ENCODE measurements around the gene ICAM3. TPM values are rescaled to one million over a fixed set of nuclear protein-coding genes. Genes with fewer than 3 reads are reported as not detected.

Gene ICAM3
- total RNA-seq, 1 donor from 2014 or later, result 12.4 TPM

- H3K27ac ChIP-seq (ENCODE audit: low read depth, low read length), result no peak overlapping the region
- H3K4me1 ChIP-seq (ENCODE audit: insufficient read depth, low read length), result peaks cover 9% of the 10 kb centered on the region
- H4K20me1 ChIP-seq (ENCODE audit: insufficient read depth, low read length), result peaks cover 24% of the 10 kb centered on the region
- FAIRE-seq (no peak), DNase-seq (ENCODE audit: low read depth) (no peak)
- Mint-ChIP-seq H3K4me1 (ENCODE audit: low read depth, unreplicated experiment) (no peaks in the 10 kb centered on the region), H3K4me3 (ENCODE audit: unreplicated experiment) (no peak overlapping the region), H3K36me3 (ENCODE audit: low read depth, unreplicated experiment) (peaks cover 26% of the 10 kb centered on the region), H3K27ac (ENCODE audit: unreplicated experiment) (no peak overlapping the region), H3K9me3 (ENCODE audit: unreplicated experiment) (no peaks in the 10 kb centered on the region), H3K27me3 (ENCODE audit: low read depth, unreplicated experiment) (no peaks in the 10 kb centered on the region)
- H3K4me2 ChIP-seq (ENCODE audit: low read length), result no peak overlapping the region
- no peak overlapping the region for H2AFZ ChIP-seq (ENCODE audit: low read depth, low read length)
- TF ChIP-seq EZH2 (IDR thresholded peaks at IDR 0.05; ENCODE audit: insufficient read depth, low read length), result no peak
- no peak for TF ChIP-seq CTCF (IDR thresholded peaks at IDR 0.05; ENCODE audit: insufficient read depth, low read depth, low read length)
- H3K79me2 ChIP-seq (ENCODE audit: insufficient read depth, low read length), result peaks cover 9% of the 10 kb centered on the region
- H3K36me3 ChIP-seq (ENCODE audit: insufficient read depth, low read length), result peaks cover 11% of the 10 kb centered on the region
- no peaks in the 10 kb centered on the region for H3K9me3 ChIP-seq (ENCODE audit: insufficient read depth, low read depth, low read length)
- H3K27me3 ChIP-seq (ENCODE audit: insufficient read depth, low read length), result no peaks in the 10 kb centered on the region
- H3K4me3 ChIP-seq (ENCODE audit: insufficient read depth, low read depth, low read length), result no peak overlapping the region
- H3K9ac ChIP-seq (ENCODE audit: low read length), result no peak overlapping the region
Measured at GRCh38 chr19:10362259-10362658, 22.8 kb upstream of the ICAM3 start.

- no peak overlapping the region for H3K4me3 Mint-ChIP-seq (ENCODE audit: unreplicated experiment)
- H3K36me3 ChIP-seq (ENCODE audit: insufficient read depth, low read length), result peaks cover 9% of the 10 kb centered on the region
- H3K27me3 Mint-ChIP-seq (ENCODE audit: low read depth, unreplicated experiment), result no peaks in the 10 kb centered on the region
- H3K4me2 ChIP-seq (ENCODE audit: low read length), result no peak overlapping the region
- H3K9ac ChIP-seq (ENCODE audit: low read length), result no peak overlapping the region
- H3K27me3 ChIP-seq (ENCODE audit: insufficient read depth, low read length), result no peaks in the 10 kb centered on the region
- no peaks in the 10 kb centered on the region for H3K9me3 ChIP-seq (ENCODE audit: insufficient read depth, low read depth, low read length)
- H3K4me1 Mint-ChIP-seq (ENCODE audit: low read depth, unreplicated experiment), result no peaks in the 10 kb centered on the region
- H3K27ac Mint-ChIP-seq (ENCODE audit: unreplicated experiment), result no peak overlapping the region
- H4K20me1 ChIP-seq (ENCODE audit: insufficient read depth, low read length), result peaks cover 24% of the 10 kb centered on the region
- FAIRE-seq (no peak), DNase-seq (ENCODE audit: low read depth) (no peak)
- no peaks in the 10 kb centered on the region for H3K9me3 Mint-ChIP-seq (ENCODE audit: unreplicated experiment)
- no peak overlapping the region for H3K27ac ChIP-seq (ENCODE audit: low read depth, low read length)
- TF ChIP-seq CTCF (IDR thresholded peaks at IDR 0.05; ENCODE audit: insufficient read depth, low read depth, low read length) (no peak), EZH2 (IDR thresholded peaks at IDR 0.05; ENCODE audit: insufficient read depth, low read length) (no peak)
- H2AFZ ChIP-seq (ENCODE audit: low read depth, low read length), result no peak overlapping the region
- H3K36me3 Mint-ChIP-seq (ENCODE audit: low read depth, unreplicated experiment), result peaks cover 22% of the 10 kb centered on the region
- H3K79me2 ChIP-seq (ENCODE audit: insufficient read depth, low read length), result peaks cover 9% of the 10 kb centered on the region
- no peak overlapping the region for H3K4me3 ChIP-seq (ENCODE audit: insufficient read depth, low read depth, low read length)
- peaks cover 9% of the 10 kb centered on the region for H3K4me1 ChIP-seq (ENCODE audit: insufficient read depth, low read length)
Measured at GRCh38 chr19:10361569-10362011, 22.2 kb upstream of the ICAM3 start.

GRCh38 chr19:10356431-10356830 is 17.0 kb upstream of the ICAM3 start:
- H3K4me3 Mint-ChIP-seq (ENCODE audit: unreplicated experiment), result no peak overlapping the region
- Histone ChIP-seq H3K36me3 (ENCODE audit: insufficient read depth, low read length) (peaks cover 12% of the 10 kb centered on the region), H3K79me2 (ENCODE audit: insufficient read depth, low read length) (no peaks in the 10 kb centered on the region), H3K27me3 (ENCODE audit: insufficient read depth, low read length) (no peaks in the 10 kb centered on the region), H3K4me2 (ENCODE audit: low read length) (no peak overlapping the region), H3K4me1 (ENCODE audit: insufficient read depth, low read length) (no peaks in the 10 kb centered on the region), H3K27ac (ENCODE audit: low read depth, low read length) (no peak overlapping the region), H3K9ac (ENCODE audit: low read length) (no peak overlapping the region), H3K9me3 (ENCODE audit: insufficient read depth, low read depth, low read length) (no peaks in the 10 kb centered on the region), H4K20me1 (ENCODE audit: insufficient read depth, low read length) (peaks cover 10% of the 10 kb centered on the region), H3K4me3 (ENCODE audit: insufficient read depth, low read depth, low read length) (no peak overlapping the region), H2AFZ (ENCODE audit: low read depth, low read length) (no peak overlapping the region)
- no peak for FAIRE-seq
- DNase-seq (ENCODE audit: low read depth), result no peak
- no peak overlapping the region for H3K27ac Mint-ChIP-seq (ENCODE audit: unreplicated experiment)
- H3K9me3 Mint-ChIP-seq (ENCODE audit: unreplicated experiment), result no peaks in the 10 kb centered on the region
- H3K36me3 Mint-ChIP-seq (ENCODE audit: low read depth, unreplicated experiment), result peaks cover 32% of the 10 kb centered on the region
- TF ChIP-seq EZH2 (IDR thresholded peaks at IDR 0.05; ENCODE audit: insufficient read depth, low read length) (no peak), CTCF (IDR thresholded peaks at IDR 0.05; ENCODE audit: insufficient read depth, low read depth, low read length) (no peak)
- no peaks in the 10 kb centered on the region for H3K4me1 Mint-ChIP-seq (ENCODE audit: low read depth, unreplicated experiment)
- H3K27me3 Mint-ChIP-seq (ENCODE audit: low read depth, unreplicated experiment), result no peaks in the 10 kb centered on the region

Measured in astrocyte (in vitro differentiated cells and primary cell).